ENCODE results near the gene APOO.
A peak's percentile ranks its signal among the peaks of the same experiment; 100 is the strongest.

Gene APOO

DNA sequence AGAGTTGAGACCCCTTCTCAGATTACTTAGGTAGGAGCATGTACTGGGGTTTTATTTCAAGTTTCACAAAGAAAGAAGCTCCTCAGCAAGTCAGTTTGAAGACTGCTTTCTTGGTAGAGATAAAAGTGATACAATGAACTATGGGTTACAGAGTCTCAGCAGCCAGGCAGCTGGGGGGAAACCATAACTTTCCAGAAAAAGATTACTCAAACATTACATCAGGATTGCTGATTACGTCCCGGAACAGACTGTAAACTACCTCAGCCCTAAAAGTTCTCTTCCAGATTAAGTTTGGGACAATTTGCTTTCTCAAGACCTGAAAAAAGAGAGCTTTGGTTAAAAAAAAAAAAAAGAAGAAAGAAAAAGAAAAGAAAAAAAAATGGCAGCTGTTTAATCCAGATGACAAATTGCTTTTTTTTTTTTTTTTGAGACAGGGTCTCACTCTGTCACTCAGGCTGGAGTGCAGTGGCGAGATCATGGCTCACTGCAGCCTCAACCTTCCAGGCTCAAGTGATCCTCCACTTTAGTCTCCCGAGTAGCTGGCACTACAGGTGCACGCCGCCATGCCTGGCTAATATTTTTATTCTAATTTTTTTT is 108.2 kb downstream of the APOO start:
- no peak for DNase-seq
- intact Hi-C loops (cut with DNase I), result no loop called here

DNA sequence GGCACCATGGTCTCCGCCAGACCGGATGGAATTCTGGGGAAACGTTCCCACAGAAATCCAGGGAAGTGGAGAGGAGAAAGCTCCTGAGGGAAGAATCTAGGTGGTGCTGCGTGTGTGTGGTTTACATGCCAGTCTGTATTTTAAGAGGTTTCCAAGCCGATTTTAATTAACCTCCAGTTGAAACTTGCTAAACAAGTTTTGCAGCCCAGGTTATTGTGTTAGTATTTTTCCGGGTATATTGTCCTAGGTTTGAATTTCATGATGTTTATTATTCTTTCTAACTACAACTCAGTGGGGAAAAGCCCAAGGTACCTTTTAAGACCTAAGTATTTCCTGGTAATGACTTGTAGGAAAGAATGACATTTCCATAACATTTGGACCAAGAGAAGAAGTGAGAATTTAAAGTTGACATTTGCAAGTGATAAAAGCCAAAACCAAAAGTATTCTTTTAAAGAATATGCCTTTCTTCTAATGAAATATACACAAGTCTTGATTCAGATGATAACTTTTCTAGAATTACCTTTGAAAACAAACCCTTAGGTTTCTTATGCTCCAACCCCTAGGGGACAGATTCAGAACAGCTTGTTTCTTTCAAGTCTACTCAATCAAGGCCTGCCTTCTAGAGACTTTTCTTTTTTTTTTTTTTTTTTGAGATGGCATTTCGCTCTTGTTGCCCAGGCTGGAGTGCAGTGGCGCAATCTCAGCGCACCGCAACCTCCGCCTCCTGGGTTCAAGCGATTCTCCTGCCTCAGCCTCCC is 110.2 kb downstream of the APOO start:
- intact Hi-C loops (cut with DNase I), result no loop called here
- no peak for DNase-seq

DNA sequence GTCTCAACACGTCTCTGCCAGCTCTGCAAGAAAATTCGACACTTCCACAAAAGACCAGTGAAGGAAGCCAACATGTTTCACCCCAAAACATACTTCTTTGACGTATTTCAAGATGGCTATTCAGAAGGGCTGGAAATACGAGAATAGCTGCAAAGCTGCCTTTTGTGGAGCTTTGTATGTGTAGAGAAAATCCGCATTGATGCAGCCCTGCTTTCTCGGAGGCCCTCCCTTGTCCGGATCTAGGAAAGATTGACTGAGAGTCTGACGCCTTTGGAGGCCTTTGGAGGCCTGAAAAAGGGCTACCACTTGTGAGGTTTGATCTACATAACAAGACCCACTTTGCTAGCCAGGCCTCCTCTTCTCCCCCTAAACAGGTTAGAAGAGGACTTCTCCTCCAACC is 112.5 kb downstream of the APOO start:
- DNase-seq, result no peak
- intact Hi-C loops (cut with DNase I), result no loop called here

DNA sequence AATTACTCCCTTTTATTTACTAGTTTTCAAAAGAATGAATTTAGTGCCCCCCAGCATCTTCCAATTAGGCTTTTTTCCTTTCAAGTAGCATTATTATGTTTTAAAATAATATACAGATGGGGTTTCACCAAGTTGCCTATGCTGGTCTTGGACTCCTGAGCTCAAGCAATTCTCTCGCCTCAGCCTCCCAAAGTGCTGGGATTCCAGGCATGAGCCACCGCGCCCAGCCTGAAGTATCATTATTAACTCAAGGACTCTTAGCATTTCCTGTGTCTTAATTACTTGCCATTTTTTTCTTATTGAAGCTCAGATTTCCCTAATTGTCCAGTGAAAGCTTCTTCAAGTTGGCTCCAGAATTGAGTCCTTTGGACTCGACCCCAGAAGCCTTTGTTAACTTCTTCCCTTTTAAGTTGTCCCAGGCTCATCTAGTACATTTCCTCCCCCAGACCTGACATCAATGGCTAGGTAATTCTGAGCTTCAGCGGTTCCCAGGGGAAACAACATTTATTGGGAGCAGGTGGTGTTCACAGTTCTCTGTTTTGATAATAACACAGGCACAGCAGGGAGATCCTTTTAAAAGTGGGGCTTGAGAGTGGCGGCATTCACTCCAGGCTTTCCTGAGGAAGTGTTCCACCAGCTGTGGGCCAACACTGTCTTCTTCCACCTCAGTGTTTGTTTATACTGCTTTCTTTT is 114.7 kb downstream of the APOO start:
- no peak for DNase-seq

DNA sequence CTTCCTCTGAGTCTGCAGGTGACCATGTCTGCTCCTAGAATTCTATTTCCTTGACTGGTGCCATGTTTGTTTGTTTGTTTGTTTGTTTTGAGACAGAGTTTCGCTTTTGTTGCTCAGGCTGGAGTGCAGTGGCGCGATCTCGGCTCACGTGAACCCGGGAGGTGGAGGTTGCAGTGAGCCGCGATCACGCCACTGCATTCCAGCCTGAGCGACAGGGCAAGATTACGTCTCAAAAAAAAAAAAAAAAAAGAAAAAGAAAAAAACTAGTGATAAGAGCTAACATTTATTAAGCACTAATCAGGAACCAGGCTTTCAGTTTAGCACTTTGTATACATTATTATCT is 117.6 kb downstream of the APOO start:
- intact Hi-C loops (cut with DNase I), result no loop called here

More for the DNA sequence above, 114.7 kb downstream of the APOO start:
- intact Hi-C loops (cut with DNase I), result no loop called here

DNA sequence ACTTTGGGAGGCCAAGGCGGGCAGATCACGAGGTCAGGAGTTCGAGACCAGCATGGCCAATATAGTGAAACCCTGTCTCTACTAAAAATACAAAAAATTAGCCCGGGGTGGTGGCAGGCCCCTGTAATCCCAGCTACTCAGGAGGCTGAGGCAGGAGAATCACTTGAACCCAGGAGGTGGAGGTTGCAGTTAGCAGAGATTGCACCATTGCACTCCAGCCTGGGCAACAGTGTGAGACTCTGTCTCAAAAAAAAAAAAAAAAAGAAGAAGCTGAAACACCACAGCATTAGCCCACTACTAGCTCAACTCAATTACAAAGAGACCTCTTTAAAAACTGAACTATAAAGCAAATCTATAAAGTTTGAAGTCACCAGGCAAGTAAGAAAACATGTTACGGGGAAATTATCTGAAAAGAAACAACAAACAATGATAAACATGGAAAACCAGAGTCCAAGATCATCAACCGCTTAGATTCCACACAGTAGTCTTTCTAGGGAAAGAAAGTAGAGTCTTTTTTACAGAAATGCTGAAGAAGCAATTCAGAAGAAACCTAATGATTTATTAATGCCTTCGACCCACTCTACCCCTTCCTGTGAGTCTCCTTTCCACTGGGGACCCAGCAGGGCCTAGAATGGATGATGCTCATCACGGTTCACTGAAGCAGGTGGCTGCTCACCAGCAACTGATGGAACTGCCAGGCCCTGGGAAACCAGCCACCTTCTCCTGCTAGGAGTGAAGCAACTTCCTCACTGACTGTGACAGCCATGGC is 118.2 kb downstream of the APOO start:
- intact Hi-C loops (cut with DNase I), result no loop called here
- peak in 10 of 42 donors; percentile 16 to 46 (median 27) for DNase-seq

More for the DNA sequence above, 117.6 kb downstream of the APOO start:
- DNase-seq, result no peak

DNA sequence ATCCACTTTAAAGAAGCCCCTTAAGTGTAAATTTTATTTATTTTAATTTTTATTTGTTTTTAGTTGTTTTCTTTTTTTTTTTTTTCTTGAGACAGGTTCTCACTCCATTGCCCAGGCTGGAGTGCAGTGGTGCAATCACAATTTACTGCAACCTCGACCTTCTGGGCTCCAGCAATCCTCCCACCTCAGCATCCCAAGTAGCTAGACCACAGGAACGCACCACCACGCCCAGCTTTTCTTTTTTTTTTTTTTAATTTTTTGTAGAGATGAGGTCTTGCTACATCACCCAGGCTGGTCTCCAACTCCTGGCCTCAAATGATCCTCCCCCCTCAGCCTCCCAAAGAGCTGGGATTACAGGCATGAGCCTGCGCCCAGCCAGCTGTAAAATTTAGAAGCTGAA is 118.8 kb downstream of the APOO start:
- intact Hi-C loops (cut with DNase I), result no loop called here

DNA sequence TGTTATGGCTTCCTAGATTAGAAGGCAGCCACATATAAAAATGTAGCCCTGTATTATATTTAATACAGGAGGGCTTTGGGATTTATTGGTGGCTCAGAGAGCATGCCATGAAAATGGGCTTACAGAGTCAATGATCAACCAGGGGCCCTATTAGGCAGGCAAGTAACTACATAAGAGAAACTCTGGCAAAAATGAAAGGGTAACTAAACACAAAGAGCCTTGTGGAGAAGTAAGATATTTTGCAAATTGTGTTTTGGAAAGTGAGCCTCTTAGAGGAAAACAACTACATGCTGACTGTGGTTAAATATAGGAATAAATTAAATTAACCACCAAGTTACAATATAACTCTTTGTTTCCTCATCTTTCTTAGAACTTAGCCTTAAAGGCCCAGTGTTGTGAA is 119.2 kb downstream of the APOO start:
- intact Hi-C loops (cut with DNase I), result no loop called here
- no peak for DNase-seq

More for the DNA sequence above, 118.8 kb downstream of the APOO start:
- no peak for DNase-seq

DNA sequence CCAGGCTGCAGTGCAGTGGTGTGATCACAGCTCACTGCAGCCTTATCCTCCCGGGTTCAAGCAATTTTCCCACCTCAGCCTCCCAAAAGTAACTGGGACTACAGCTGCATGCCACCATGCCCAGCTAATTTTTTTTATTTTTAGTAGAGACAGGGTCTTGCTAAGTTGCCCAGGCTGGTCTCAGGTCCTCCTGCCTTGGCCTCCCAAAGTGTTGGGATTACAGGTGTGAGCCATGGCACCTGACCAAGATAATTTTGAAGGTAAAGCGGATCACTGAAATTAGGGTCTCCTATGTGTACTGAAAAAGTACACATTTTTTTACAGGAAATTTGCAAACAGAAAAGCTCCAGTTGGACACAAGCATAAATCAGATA is 120.0 kb downstream of the APOO start:
- DNase-seq, result no peak
- intact Hi-C loops (cut with DNase I), result no loop called here

DNA sequence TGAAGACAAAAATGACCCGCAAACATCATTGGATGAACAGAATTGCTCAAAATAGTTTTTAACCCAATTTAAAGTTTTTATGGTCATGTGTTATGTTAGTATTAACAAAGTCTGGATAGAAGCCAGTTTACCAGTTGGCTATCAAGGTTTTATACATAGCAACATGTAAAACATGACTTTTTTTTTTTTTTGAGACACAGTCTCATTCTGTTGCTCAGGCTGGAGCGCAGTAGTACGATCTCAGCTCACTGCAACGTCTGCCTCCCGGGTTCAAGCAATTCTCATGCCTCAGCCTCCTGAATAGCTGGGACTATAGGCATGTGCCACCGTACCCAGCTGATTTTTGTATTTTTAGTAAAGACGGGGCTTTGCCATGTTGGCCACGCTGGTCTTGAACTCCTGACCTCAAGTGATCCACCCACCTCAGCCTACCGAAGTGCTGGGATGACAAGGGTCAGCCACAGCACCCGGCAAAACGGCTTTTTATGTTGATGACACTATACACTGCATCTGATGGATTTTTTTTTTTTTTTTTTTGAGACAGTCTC is 121.4 kb downstream of the APOO start:
- no peak for DNase-seq
- intact Hi-C loops (cut with DNase I), result no loop called here

DNA sequence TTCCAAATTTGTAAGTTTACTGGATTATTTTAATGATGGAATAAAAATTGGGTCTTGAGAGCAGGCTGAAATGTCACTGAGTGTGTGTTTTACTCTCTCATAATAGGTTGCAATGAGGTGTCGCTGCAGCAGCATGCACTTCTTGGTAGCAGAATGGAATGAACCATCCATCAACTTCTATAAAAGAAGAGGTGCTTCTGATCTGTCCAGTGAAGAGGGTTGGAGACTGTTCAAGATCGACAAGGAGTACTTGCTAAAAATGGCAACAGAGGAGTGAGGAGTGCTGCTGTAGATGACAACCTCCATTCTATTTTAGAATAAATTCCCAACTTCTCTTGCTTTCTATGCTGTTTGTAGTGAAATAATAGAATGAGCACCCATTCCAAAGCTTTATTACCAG is 122.2 kb downstream of the APOO start:
- no peak for DNase-seq
- intact Hi-C loops (cut with DNase I), result no loop called here

DNA sequence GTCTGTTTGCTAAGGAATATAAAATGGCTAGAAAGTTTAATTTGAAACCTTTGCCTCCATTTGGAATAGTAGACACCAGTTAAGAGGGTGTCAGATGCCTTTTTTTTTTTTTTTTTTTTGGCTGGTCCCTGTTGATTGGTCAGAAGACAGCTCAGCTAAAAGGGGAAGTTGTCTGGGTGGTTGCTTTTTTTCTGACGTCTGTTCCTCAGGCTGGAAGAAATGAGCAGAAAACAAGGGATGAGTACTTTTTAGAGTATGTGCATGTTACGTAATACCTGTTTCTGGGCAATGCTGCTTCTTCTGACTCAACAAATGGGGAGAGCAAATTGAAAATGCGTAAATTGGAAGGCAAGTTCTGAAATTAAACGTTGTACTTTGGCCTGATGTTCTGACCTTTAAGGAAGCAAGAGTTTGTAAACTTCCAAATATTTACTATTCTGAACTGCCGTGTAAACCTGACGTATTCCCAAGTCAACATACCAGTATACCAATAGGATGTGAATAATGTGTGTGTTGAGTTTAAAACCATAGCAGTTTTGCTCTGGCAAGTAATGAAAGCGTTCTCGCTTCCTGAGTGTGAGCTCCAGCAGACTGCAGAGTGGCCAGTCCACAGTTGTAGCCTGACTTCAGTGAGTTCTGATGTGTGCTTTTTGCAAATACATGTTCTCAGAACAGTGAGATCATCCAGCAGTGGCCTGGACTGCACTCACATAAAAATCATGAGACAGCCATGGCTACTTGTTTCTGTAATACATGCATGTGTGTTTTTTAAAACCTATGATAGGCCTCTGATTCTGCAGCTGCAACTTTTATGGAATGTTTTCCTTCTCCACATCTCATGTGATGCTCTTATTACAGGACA is 123.0 kb downstream of the APOO start:
- intact Hi-C loops (cut with DNase I), result no loop called here
- no peak for DNase-seq

DNA sequence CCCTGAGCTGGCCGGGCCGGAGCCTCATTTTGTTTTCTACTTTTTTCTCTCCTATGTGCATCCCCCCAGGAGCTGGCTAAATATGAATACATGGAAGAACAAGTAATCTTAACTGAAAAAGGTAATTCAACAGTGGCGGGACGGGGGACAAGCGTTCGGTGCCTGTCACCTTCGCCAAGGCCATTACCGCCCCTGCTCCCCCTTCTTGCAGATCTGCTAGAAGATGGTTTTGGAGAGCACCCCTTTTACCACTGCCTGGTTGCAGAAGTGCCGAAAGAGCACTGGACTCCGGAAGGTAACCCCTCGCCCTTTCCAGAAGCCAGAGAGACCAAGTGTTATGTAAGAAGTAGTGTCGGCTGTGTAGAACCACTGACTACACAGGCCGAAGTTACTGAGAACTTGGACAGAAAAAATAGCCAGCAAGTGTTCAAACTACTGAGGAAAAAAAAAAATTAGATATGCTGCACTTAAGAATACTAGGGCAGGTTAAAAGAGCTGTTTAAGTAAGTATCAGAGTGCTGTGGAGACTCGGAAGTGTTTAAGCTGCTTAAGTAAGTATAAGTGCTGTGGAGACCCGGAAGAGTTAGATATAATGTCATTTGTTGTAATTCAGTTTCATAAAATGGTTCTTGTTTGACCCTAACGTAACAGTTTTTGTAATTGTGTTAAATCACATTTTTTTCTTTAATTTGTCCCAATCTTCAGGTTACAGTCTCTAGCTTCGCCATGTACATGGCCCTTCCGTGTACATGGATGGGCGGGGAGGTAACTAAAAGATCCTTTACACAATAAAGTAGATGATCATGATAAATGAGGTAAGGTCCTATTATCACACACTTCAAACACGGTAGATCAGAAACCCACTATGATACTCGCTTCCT is 123.9 kb downstream of the APOO start:
- intact Hi-C loops (cut with DNase I), result no loop called here
- peak in 5 of 42 donors; percentile 7 to 31 (median 10) for DNase-seq
